HCT116 (cell line): ENCODE measurements around the gene HOXD11.

ENCODE experiments used
- CEBPB ChIP-seq: IDR thresholded peaks from 2 replicates; pipeline ENCODE4 v1.6.1; 2012; ENCODE audit warnings: low read depth
- CTCF ChIP-seq, 3 experiments: fragments of 200-600 bp in 1 of 3; sonication (generic) in 1 of 3; IDR thresholded peaks in 2 of 3; conservative IDR thresholded peaks in 1 of 3; 2 replicates each; pipeline ENCODE4 v1.5.1; 2012 to 2017; ENCODE audit warnings: low read depth in 2 of 3, low read length in 2 of 3, antibody characterized with exemption in 1 of 3, borderline replicate concordance in 1 of 3, control low read depth in 1 of 3, mild to moderate bottlenecking in 1 of 3, mixed read lengths in 1 of 3, mixed run types in 1 of 3, moderate library complexity in 1 of 3; ENCODE audit not compliant: insufficient read depth in 1 of 3
- EZH2 ChIP-seq: fragments of 200-600 bp; sonication (generic); IDR thresholded peaks from 2 replicates; pipeline ENCODE4 v1.6.1; 2017; ENCODE audit warnings: antibody characterized with exemption, mixed run types
- EZH2phosphoT487 ChIP-seq: fragments of 200-600 bp; IDR thresholded peaks from 2 replicates; pipeline ENCODE4 v1.6.1; 2018; ENCODE audit warnings: antibody characterized with exemption, borderline replicate concordance
- JUND ChIP-seq: IDR thresholded peaks from 2 replicates; pipeline ENCODE4 v1.6.1; 2012
- POLR2A ChIP-seq: IDR thresholded peaks from 2 replicates; pipeline ENCODE4 v1.7.0; 2011; ENCODE audit warnings: borderline replicate concordance; ENCODE audit not compliant: insufficient read depth, insufficient read length; ENCODE audit errors: extremely low read depth
- POLR2AphosphoS5 ChIP-seq: IDR thresholded peaks from 2 replicates; pipeline ENCODE4 v1.6.1; 2011; ENCODE audit warnings: mild to moderate bottlenecking, low read depth, low read length, moderate library complexity
- SIN3A ChIP-seq: IDR thresholded peaks from 2 replicates; pipeline ENCODE4 v1.6.1; 2012; ENCODE audit warnings: low read depth
- SP1 ChIP-seq: IDR thresholded peaks from 2 replicates; pipeline ENCODE4 v1.6.1; 2012; ENCODE audit warnings: low read depth
- YY1 ChIP-seq: IDR thresholded peaks from 2 replicates; pipeline ENCODE4 v1.6.1; 2011; ENCODE audit warnings: low read length, low read depth, moderate library complexity, mild to moderate bottlenecking; ENCODE audit not compliant: insufficient replicate concordance; ENCODE audit errors: extremely low read depth
- ZFX ChIP-seq: fragments of 450-650 bp; IDR thresholded peaks from 2 replicates; pipeline ENCODE4 v1.6.1; 2017
- ZNF274 ChIP-seq: fragments of 200-500 bp; sonication (Bioruptor generic); IDR thresholded peaks from 2 replicates; pipeline ENCODE4 v1.6.1; 2014; ENCODE audit warnings: mild to moderate bottlenecking, low read depth, low read length, inconsistent platforms
- TF ChIP-seq, protein P1 (sequence below): IDR thresholded peaks from 2 replicates; pipeline ENCODE4 v1.6.1; 2012; ENCODE audit warnings: low read depth
- TF ChIP-seq, protein P2 (sequence below): IDR thresholded peaks from 2 replicates; pipeline ENCODE4 v1.6.1; 2012

DNA sequence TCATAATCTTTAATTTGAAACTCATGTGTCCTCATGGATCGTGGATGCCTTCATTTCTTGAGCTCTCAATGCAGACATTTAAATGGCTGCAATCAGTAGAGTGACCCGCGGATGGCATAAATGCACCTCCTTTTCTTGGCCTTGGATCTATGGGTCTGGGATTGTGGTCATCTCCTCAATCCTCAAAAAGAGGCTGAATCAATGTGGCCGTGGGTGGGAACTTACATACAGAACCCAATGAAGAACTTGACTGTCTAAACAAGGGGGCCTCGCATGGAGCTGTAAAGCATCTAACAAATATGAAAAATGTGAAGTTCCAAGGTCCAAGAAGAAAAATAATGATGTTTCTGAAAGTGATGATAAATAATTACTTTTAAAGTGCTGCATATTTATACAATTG is 11.7 kb upstream of the HOXD11 start:
- no peak for TF ChIP-seq POLR2A
- no peak for TF ChIP-seq EZH2
- no peak for TF ChIP-seq CEBPB
- TF ChIP-seq, protein P1, sequence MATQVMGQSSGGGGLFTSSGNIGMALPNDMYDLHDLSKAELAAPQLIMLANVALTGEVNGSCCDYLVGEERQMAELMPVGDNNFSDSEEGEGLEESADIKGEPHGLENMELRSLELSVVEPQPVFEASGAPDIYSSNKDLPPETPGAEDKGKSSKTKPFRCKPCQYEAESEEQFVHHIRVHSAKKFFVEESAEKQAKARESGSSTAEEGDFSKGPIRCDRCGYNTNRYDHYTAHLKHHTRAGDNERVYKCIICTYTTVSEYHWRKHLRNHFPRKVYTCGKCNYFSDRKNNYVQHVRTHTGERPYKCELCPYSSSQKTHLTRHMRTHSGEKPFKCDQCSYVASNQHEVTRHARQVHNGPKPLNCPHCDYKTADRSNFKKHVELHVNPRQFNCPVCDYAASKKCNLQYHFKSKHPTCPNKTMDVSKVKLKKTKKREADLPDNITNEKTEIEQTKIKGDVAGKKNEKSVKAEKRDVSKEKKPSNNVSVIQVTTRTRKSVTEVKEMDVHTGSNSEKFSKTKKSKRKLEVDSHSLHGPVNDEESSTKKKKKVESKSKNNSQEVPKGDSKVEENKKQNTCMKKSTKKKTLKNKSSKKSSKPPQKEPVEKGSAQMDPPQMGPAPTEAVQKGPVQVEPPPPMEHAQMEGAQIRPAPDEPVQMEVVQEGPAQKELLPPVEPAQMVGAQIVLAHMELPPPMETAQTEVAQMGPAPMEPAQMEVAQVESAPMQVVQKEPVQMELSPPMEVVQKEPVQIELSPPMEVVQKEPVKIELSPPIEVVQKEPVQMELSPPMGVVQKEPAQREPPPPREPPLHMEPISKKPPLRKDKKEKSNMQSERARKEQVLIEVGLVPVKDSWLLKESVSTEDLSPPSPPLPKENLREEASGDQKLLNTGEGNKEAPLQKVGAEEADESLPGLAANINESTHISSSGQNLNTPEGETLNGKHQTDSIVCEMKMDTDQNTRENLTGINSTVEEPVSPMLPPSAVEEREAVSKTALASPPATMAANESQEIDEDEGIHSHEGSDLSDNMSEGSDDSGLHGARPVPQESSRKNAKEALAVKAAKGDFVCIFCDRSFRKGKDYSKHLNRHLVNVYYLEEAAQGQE: no peak
- TF ChIP-seq POLR2AphosphoS5: no peak
- TF ChIP-seq JUND: no peak
- TF ChIP-seq CTCF (IDR thresholded peaks at IDR 0.05 in 2 of 3, conservative IDR thresholded peaks at IDR 0.05 in 1 of 3; ENCODE audit: borderline replicate concordance in 1 of 3, insufficient read depth in 1 of 3, low read depth in 2 of 3, low read length in 2 of 3): no peak
- no peak for TF ChIP-seq SIN3A
- no peak for TF ChIP-seq EZH2phosphoT487
- TF ChIP-seq, protein P2, sequence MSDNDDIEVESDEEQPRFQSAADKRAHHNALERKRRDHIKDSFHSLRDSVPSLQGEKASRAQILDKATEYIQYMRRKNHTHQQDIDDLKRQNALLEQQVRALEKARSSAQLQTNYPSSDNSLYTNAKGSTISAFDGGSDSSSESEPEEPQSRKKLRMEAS: no peak
- TF ChIP-seq YY1: no peak
- TF ChIP-seq ZFX: no peak
- no peak for TF ChIP-seq SP1
- TF ChIP-seq ZNF274: no peak
